Liver (tissue), 9 donors: ENCODE measurements around the gene TCF12. TPM values are rescaled to one million over a fixed set of nuclear protein-coding genes. Genes with fewer than 3 reads are reported as not detected.
"Not testable (repeated sequence)": the region's sequence is repeated elsewhere in the genome, so short reads cannot be mapped to it uniquely, and the experiment has no call there.

Source experiments
- DNase-seq: peaks from one replicate; pipeline ENCODE4 v3.0.0-alpha.2; 2017; ENCODE audit warnings: low spot score
- H3K27ac ChIP-seq, 2 donors: one replicate each; pipeline ENCODE4 v1.7.0; 2013; ENCODE audit warnings: inconsistent platforms in 2 of 2, low read length in 2 of 2, control low read depth in 1 of 2, low read depth in 1 of 2, mild to moderate bottlenecking in 1 of 2
- H3K27me3 ChIP-seq, 4 donors: one replicate each; pipeline versions ENCODE4 v1.6.1 to v1.7.0; 2013; ENCODE audit warnings: low read length in 3 of 4, inconsistent platforms in 1 of 4, mild to moderate bottlenecking in 1 of 4, moderate library complexity in 1 of 4; ENCODE audit not compliant: control insufficient read depth in 4 of 4, insufficient read depth in 4 of 4
- H3K36me3 ChIP-seq, 4 donors: one replicate each; pipeline versions ENCODE4 v1.6.1 to v1.7.0; 2013; ENCODE audit warnings: low read length in 3 of 4, mild to moderate bottlenecking in 3 of 4, low read depth in 1 of 4, moderate library complexity in 1 of 4; ENCODE audit not compliant: control insufficient read depth in 4 of 4, insufficient read depth in 3 of 4
- H3K4me1 ChIP-seq, 4 donors: one replicate each; pipeline versions ENCODE4 v1.6.1 to v1.7.0; 2013; ENCODE audit warnings: low read length in 3 of 4, mild to moderate bottlenecking in 3 of 4, moderate library complexity in 1 of 4; ENCODE audit not compliant: control insufficient read depth in 4 of 4, insufficient read depth in 4 of 4
- H3K4me3 ChIP-seq, 3 donors: one replicate each; pipeline versions ENCODE4 v1.6.1 to v1.7.0; 2013; ENCODE audit warnings: low read length in 3 of 3, control low read depth in 1 of 3, low read depth in 1 of 3, mild to moderate bottlenecking in 1 of 3
- H3K9ac ChIP-seq, 2 donors: one replicate each; pipeline ENCODE4 v1.7.0; 2013; ENCODE audit warnings: low read length in 2 of 2, mild to moderate bottlenecking in 2 of 2, moderate library complexity in 2 of 2, control low read depth in 1 of 2, low read depth in 1 of 2
- H3K9me3 ChIP-seq, 4 donors: one replicate each; pipeline versions ENCODE4 v1.6.1 to v1.7.0; 2013; ENCODE audit warnings: low read length in 3 of 4; ENCODE audit not compliant: control insufficient read depth in 4 of 4
- ATF3 ChIP-seq: IDR thresholded peaks from 2 replicates; pipeline ENCODE4 v1.6.1; 2016; ENCODE audit warnings: antibody characterized with exemption
- CTCF ChIP-seq: fragments of 150-350 bp; IDR thresholded peaks from 2 replicates; pipeline ENCODE4 v1.5.1; 2017; ENCODE audit warnings: improper control_type of control experiment, low read depth, low read length; ENCODE audit not compliant: missing input control
- EGR1 ChIP-seq, 2 donors: IDR thresholded peaks; 2 replicates each; pipeline ENCODE4 v1.6.1; 2016 to 2018; ENCODE audit warnings: antibody characterized with exemption in 2 of 2, low read depth in 2 of 2
- FOXA1 ChIP-seq: IDR thresholded peaks from 2 replicates; pipeline ENCODE4 v1.6.1; 2016; ENCODE audit warnings: antibody characterized with exemption
- FOXA2 ChIP-seq: IDR thresholded peaks from 2 replicates; pipeline ENCODE4 v1.6.1; 2016; ENCODE audit warnings: antibody characterized with exemption
- HNF4A ChIP-seq, 2 donors: conservative IDR thresholded peaks; 2 replicates each; pipeline ENCODE4 v1.6.1; 2016; ENCODE audit warnings: antibody characterized with exemption in 2 of 2, mild to moderate bottlenecking in 2 of 2
- JUND ChIP-seq, 2 donors: IDR thresholded peaks; 2 replicates each; pipeline ENCODE4 v1.6.1; 2016; ENCODE audit warnings: antibody characterized with exemption in 2 of 2
- MAX ChIP-seq: IDR thresholded peaks from 2 replicates; pipeline ENCODE4 v1.6.1; 2016; ENCODE audit warnings: antibody characterized with exemption
- NR2F2 ChIP-seq: IDR thresholded peaks from 2 replicates; pipeline ENCODE4 v1.6.1; 2016; ENCODE audit warnings: antibody characterized with exemption
- RAD21 ChIP-seq, 2 donors: IDR thresholded peaks; 2 replicates each; pipeline ENCODE4 v1.6.1; 2016; ENCODE audit warnings: antibody characterized with exemption in 2 of 2, mild to moderate bottlenecking in 2 of 2
- REST ChIP-seq: IDR thresholded peaks from 2 replicates; pipeline ENCODE4 v1.6.1; 2016; ENCODE audit warnings: antibody characterized with exemption, mild to moderate bottlenecking
- SP1 ChIP-seq: IDR thresholded peaks from 2 replicates; pipeline ENCODE4 v1.6.1; 2018; ENCODE audit warnings: antibody characterized with exemption, mild to moderate bottlenecking
- TAF1 ChIP-seq: conservative IDR thresholded peaks from 2 replicates; pipeline ENCODE4 v1.6.1; 2016; ENCODE audit warnings: antibody characterized with exemption, mild to moderate bottlenecking
- YY1 ChIP-seq: IDR thresholded peaks from 2 replicates; pipeline ENCODE4 v1.6.1; 2016; ENCODE audit warnings: antibody characterized with exemption, mild to moderate bottlenecking
- WGBS: extraction: QIAGEN DNeasy Blood & Tissue Kit; methylation state at CpG from one replicate; pipeline ENCODE4 v1.1.7; 2013; 5-methylcytosine and 5-hydroxymethylcytosine counted together
- polyA plus RNA-seq, 2 donors: library from polyadenylated mRNA; stranded (reverse) in 1 of 2; unstranded in 1 of 2; fragments of 200-250 nt in 1 of 2; fragments of >200 nt in 1 of 2; fragmentation: Nextera tagmentation in 1 of 2; extraction: Ambion mirVana in 1 of 2; gene quantifications; one replicate each; pipeline versions ENCODE4 v1.2.1 to v1.2.3, GENCODE V29; 2013 to 2015
- total RNA-seq, 2 donors: library from RNA; depleted of rRNA; stranded (reverse); fragments of >200 nt; gene quantifications; one replicate each; pipeline ENCODE4 v1.2.3, GENCODE V29; 2014
- donor health status: healthy.
- donor health status: healthy.
- donor health status: healthy.
- donor health status: healthy.
- donor health status: healthy.

Gene TCF12
- total and polyA plus RNA-seq, 4 donors, result 8.7 to 38.3 (median 22.3) TPM

- Histone ChIP-seq H3K4me1 (peaks cover 0 to 21% (median 19%) of the 10 kb centered on the region in 4 donors), H3K36me3 (peaks cover 0 to 3% (median 0%) of the 10 kb centered on the region in 4 donors), H3K4me3 (no peak overlapping the region), H3K27ac (no peak overlapping the region), H3K9me3 (no peaks in the 10 kb centered on the region), H3K9ac (no peak overlapping the region), H3K27me3 (no peaks in the 10 kb centered on the region)
- 95% methylated on average over 4 of the region's 4 CpGs for WGBS
- no peak for DNase-seq
- TF ChIP-seq RAD21 (IDR thresholded peaks at IDR 0.05), result no peak
- TF ChIP-seq JUND (IDR thresholded peaks at IDR 0.05), result no peak
- no peak for TF ChIP-seq REST
- TF ChIP-seq MAX, result no peak
- no peak for TF ChIP-seq NR2F2
- TF ChIP-seq FOXA1, result no peak
- TF ChIP-seq CTCF, result no peak
- TF ChIP-seq YY1, result no peak
- TF ChIP-seq FOXA2, result no peak
- TF ChIP-seq ATF3, result no peak
- no peak for TF ChIP-seq HNF4A (conservative IDR thresholded peaks at IDR 0.05)
These were observed 231.8 kb downstream of the TCF12 start for GRCh38 chr15:57150066-57150865.

GRCh38 chr15:57150866-57151203, 232.4 kb downstream of the TCF12 start:
- peaks cover 0 to 21% (median 19%) of the 10 kb centered on the region in 4 donors for H3K4me1 ChIP-seq
- WGBS, result 100% methylated on average over 1 of the region's 1 CpG
- H3K4me3 ChIP-seq, H3K9ac ChIP-seq, H3K27me3 ChIP-seq, H3K27ac ChIP-seq, H3K9me3 ChIP-seq, H3K36me3 ChIP-seq, DNase-seq: not testable (repeated sequence)

GRCh38 chr15:57152133-57152532, 233.7 kb downstream of the TCF12 start:
- H3K4me3 ChIP-seq, result no peak overlapping the region
- no peaks in the 10 kb centered on the region for H3K9me3 ChIP-seq
- 92% methylated on average over 1 of the region's 1 CpG for WGBS
- DNase-seq, result no peak
- no peak overlapping the region for H3K9ac ChIP-seq
- no peaks in the 10 kb centered on the region for H3K27me3 ChIP-seq
- H3K27ac ChIP-seq, result no peak overlapping the region
- peaks cover 0 to 15% (median 12%) of the 10 kb centered on the region in 4 donors for H3K4me1 ChIP-seq
- H3K36me3 ChIP-seq, result peaks cover 0 to 3% (median 0%) of the 10 kb centered on the region in 4 donors
- TF ChIP-seq NR2F2, result no peak
- no peak for TF ChIP-seq RAD21 (IDR thresholded peaks at IDR 0.05)
- no peak for TF ChIP-seq REST
- TF ChIP-seq HNF4A (conservative IDR thresholded peaks at IDR 0.05), result no peak
- no peak for TF ChIP-seq TAF1
- no peak for TF ChIP-seq YY1
- TF ChIP-seq SP1, result no peak
- TF ChIP-seq CTCF, result no peak
- no peak for TF ChIP-seq EGR1 (IDR thresholded peaks at IDR 0.05; ENCODE audit: low read depth in 2 of 2)
- TF ChIP-seq MAX, result no peak
